ENCODE measurements around the gene PRKCA. TPM values are rescaled to one million over a fixed set of nuclear protein-coding genes. Genes with fewer than 3 reads are reported as not detected.

The PRKCA gene
- total and polyA plus RNA-seq, 9 of the 15 experiments (the other 6 are each of a cell fraction or from before 2014, with no cell fraction given) = 3.2 to 33.0 (median 17.8) TPM

DNA sequence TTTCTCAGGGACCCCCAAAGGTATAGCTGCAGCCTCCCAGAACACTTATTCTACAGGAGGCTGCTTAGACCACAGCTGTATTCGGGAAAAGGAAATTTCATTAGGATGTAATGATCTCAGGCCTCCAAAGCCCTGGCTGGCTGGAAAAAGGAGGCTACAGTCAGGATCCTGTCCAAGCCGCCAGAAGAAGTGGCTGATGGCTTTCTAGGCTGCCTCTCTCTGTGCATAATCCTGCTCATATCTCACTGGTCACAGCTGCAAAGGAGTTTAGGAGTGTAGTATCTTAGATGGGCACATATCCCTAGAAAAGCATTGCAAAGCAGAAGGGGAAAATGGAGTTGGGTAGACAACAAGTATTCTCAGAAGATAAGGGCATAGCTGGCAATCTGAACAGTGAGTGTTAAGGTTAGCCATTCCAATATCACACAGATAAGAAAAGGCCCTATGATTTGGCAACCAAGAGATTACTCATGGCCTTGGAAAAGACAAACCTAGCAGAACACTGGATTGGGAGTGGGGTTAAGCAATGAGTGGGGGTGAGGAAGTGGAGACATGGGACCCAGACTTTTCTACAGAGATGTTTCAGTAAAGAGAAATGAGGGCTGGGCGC lies 26.0 kb upstream of the PRKCA start (continued):
- TF ChIP-seq SREBF1 (IDR thresholded peaks at IDR 0.05; ENCODE audit: borderline replicate concordance, low read depth, low read length) = no peak
- TF ChIP-seq ZFPM2 (CRISPR knock-in tag; IDR thresholded peaks at IDR 0.05) = no peak
- peak in 1 of 2 experiments; percentile 59; a peak in 2 of 4 replicates for TF ChIP-seq RCOR1 (IDR thresholded peaks at IDR 0.05; ENCODE audit: borderline replicate concordance in 1 of 2, low read depth in 2 of 2, low read length in 2 of 2)
- TF ChIP-seq, protein P1, sequence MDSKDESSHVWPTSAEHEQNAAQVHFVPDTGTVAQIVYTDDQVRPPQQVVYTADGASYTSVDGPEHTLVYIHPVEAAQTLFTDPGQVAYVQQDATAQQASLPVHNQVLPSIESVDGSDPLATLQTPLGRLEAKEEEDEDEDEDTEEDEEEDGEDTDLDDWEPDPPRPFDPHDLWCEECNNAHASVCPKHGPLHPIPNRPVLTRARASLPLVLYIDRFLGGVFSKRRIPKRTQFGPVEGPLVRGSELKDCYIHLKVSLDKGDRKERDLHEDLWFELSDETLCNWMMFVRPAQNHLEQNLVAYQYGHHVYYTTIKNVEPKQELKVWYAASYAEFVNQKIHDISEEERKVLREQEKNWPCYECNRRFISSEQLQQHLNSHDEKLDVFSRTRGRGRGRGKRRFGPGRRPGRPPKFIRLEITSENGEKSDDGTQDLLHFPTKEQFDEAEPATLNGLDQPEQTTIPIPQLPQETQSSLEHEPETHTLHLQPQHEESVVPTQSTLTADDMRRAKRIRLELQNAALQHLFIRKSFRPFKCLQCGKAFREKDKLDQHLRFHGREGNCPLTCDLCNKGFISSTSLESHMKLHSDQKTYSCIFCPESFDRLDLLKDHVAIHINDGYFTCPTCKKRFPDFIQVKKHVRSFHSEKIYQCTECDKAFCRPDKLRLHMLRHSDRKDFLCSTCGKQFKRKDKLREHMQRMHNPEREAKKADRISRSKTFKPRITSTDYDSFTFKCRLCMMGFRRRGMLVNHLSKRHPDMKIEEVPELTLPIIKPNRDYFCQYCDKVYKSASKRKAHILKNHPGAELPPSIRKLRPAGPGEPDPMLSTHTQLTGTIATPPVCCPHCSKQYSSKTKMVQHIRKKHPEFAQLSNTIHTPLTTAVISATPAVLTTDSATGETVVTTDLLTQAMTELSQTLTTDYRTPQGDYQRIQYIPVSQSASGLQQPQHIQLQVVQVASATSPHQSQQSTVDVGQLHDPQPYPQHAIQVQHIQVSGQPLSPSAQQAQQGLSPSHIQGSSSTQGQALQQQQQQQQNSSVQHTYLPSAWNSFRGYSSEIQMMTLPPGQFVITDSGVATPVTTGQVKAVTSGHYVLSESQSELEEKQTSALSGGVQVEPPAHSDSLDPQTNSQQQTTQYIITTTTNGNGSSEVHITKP (IDR thresholded peaks at IDR 0.05; ENCODE audit: partially characterized antibody) = no peak
- TF ChIP-seq NFXL1 (CRISPR knock-in tag; IDR thresholded peaks at IDR 0.05) = no peak
- TF ChIP-seq MED1 (CRISPR knock-in tag; IDR thresholded peaks at IDR 0.05; ENCODE audit: borderline replicate concordance) = no peak
- TF ChIP-seq CCAR2 (IDR thresholded peaks at IDR 0.05; ENCODE audit: low read depth, low read length) = no peak
- TF ChIP-seq, protein P2, sequence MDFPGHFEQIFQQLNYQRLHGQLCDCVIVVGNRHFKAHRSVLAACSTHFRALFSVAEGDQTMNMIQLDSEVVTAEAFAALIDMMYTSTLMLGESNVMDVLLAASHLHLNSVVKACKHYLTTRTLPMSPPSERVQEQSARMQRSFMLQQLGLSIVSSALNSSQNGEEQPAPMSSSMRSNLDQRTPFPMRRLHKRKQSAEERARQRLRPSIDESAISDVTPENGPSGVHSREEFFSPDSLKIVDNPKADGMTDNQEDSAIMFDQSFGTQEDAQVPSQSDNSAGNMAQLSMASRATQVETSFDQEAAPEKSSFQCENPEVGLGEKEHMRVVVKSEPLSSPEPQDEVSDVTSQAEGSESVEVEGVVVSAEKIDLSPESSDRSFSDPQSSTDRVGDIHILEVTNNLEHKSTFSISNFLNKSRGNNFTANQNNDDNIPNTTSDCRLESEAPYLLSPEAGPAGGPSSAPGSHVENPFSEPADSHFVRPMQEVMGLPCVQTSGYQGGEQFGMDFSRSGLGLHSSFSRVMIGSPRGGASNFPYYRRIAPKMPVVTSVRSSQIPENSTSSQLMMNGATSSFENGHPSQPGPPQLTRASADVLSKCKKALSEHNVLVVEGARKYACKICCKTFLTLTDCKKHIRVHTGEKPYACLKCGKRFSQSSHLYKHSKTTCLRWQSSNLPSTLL (IDR thresholded peaks at IDR 0.05) = no peak
- TF ChIP-seq ZNF133 (CRISPR knock-in tag; IDR thresholded peaks at IDR 0.05) = no peak
- no peak for TF ChIP-seq ZNF436 (CRISPR knock-in tag; IDR thresholded peaks at IDR 0.05)
- no peak for TF ChIP-seq ZNF589 (CRISPR knock-in tag; IDR thresholded peaks at IDR 0.05; ENCODE audit: low read depth)
- no peak for TF ChIP-seq ELF1 (tag; IDR thresholded peaks at IDR 0.05)
- TF ChIP-seq GABPB2 (CRISPR knock-in tag; conservative IDR thresholded peaks at IDR 0.05) = no peak
- TF ChIP-seq PHTF2 (CRISPR knock-in tag; IDR thresholded peaks at IDR 0.05) = no peak
- no peak for TF ChIP-seq LARP7 (IDR thresholded peaks at IDR 0.05)
- TF ChIP-seq SMAD4 (CRISPR knock-in tag; conservative IDR thresholded peaks at IDR 0.05) = no peak
- no peak for TF ChIP-seq JUNB (CRISPR knock-in tag; conservative IDR thresholded peaks at IDR 0.05)
- no peak for TF ChIP-seq HMG20A (CRISPR knock-in tag; conservative IDR thresholded peaks at IDR 0.05)
- no peak for TF ChIP-seq ZNF324 (CRISPR knock-in tag; IDR thresholded peaks at IDR 0.05)
- no peak for TF ChIP-seq BRCA1 (IDR thresholded peaks at IDR 0.05)
- TF ChIP-seq BRCA1 (CRISPR knock-in tag; IDR thresholded peaks at IDR 0.05) = no peak
- no peak for TF ChIP-seq ZNF785 (CRISPR knock-in tag; IDR thresholded peaks at IDR 0.05)
- peak; percentile 61; the same call in 1 of the 2 replicates for TF ChIP-seq MTA2 (IDR thresholded peaks at IDR 0.05; ENCODE audit: low read depth)
- TF ChIP-seq, protein P3, sequence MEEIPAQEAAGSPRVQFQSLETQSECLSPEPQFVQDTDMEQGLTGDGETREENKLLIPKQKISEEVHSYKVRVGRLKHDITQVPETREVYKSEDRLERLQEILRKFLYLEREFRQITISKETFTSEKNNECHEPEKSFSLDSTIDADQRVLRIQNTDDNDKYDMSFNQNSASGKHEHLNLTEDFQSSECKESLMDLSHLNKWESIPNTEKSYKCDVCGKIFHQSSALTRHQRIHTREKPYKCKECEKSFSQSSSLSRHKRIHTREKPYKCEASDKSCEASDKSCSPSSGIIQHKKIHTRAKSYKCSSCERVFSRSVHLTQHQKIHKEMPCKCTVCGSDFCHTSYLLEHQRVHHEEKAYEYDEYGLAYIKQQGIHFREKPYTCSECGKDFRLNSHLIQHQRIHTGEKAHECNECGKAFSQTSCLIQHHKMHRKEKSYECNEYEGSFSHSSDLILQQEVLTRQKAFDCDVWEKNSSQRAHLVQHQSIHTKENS (CRISPR knock-in tag; IDR thresholded peaks at IDR 0.05) = no peak
- TF ChIP-seq POLR2H (tag; IDR thresholded peaks at IDR 0.05; ENCODE audit: low read depth) = no peak

Data from K562 (cell line).